DMS 273 treated with DMSO at 0.1 percent for 48 hours (cell line): Measurements from ENCODE around the gene KRT5.

Experiments
- DNase-seq: peaks from one replicate; lab custom pipeline; 2025; lab: John Stamatoyannopoulos, UW

KRT5 gene

GRCh38 chr12:52537101-52537500 lies 16.9 kb upstream of the KRT5 start:
- no peak for DNase-seq

GRCh38 chr12:52535574-52535973 lies 15.4 kb upstream of the KRT5 start:
- no peak for DNase-seq

- DNase-seq = no peak
These were observed 14.3 kb upstream of the KRT5 start for GRCh38 chr12:52534482-52534881.

GRCh38 chr12:52533686-52534470 lies 13.7 kb upstream of the KRT5 start:
- no peak for DNase-seq

GRCh38 chr12:52532636-52533035 lies 12.4 kb upstream of the KRT5 start:
- DNase-seq = no peak

- no peak for DNase-seq
These were observed 11.5 kb upstream of the KRT5 start for GRCh38 chr12:52531566-52532300.

GRCh38 chr12:52530905-52531304 lies 10.7 kb upstream of the KRT5 start:
- no peak for DNase-seq

GRCh38 chr12:52530366-52530765 lies 10.2 kb upstream of the KRT5 start:
- no peak for DNase-seq

GRCh38 chr12:52529846-52530245 lies 9.7 kb upstream of the KRT5 start:
- DNase-seq = no peak

- no peak for DNase-seq
These were observed 9.2 kb upstream of the KRT5 start for GRCh38 chr12:52529417-52529816.

GRCh38 chr12:52528641-52529143 lies 8.5 kb upstream of the KRT5 start:
- DNase-seq = no peak

GRCh38 chr12:52527121-52527800 lies 7.1 kb upstream of the KRT5 start:
- no peak for DNase-seq

GRCh38 chr12:52526511-52526951 lies 6.3 kb upstream of the KRT5 start:
- no peak for DNase-seq

- DNase-seq = no peak
These were observed 5.7 kb upstream of the KRT5 start for GRCh38 chr12:52525661-52526499.

- no peak for DNase-seq
These were observed 4.9 kb upstream of the KRT5 start for GRCh38 chr12:52524898-52525591.

- no peak for DNase-seq
These were observed 4.2 kb upstream of the KRT5 start for GRCh38 chr12:52524241-52524897.

- no peak for DNase-seq
These were observed 3.6 kb upstream of the KRT5 start for GRCh38 chr12:52523824-52524223.

- DNase-seq = no peak
These were observed 2.3 kb upstream of the KRT5 start for GRCh38 chr12:52522346-52523011.

GRCh38 chr12:52521568-52522266 lies 1.5 kb upstream of the KRT5 start:
- DNase-seq = no peak
